Adrenal gland (tissue), 12 donors: ENCODE measurements around the gene PRSS21. TPM values are rescaled to one million over a fixed set of nuclear protein-coding genes. Genes with fewer than 3 reads are reported as not detected.

ENCODE experiments used
- DNase-seq, 7 donors: peaks; one replicate each; pipeline ENCODE4 v3.0.0-alpha.2; 2019 to 2020
- H3K27ac ChIP-seq, 5 donors: fragments of 200-600 bp; sonication (generic) in 4 of 5; 1 replicate in 3 of 5; 2 replicates in 2 of 5; pipeline versions ENCODE4 v1.5.1 to v1.8.0; 2016 to 2020; ENCODE audit warnings: mild to moderate bottlenecking in 1 of 5
- H3K27me3 ChIP-seq: fragments of 200-600 bp; 2 replicates; pipeline ENCODE4 v1.8.0; 2021
- H3K36me3 ChIP-seq, 2 donors: fragments of 200-600 bp; replicated peaks in 1 of 2; 1 replicate in 1 of 2; 2 replicates in 1 of 2; pipeline versions ENCODE4 v1.5.1 to v1.8.0; 2018 to 2022
- H3K4me1 ChIP-seq, 2 donors: fragments of 200-600 bp; replicated peaks in 1 of 2; 1 replicate in 1 of 2; 2 replicates in 1 of 2; pipeline versions ENCODE4 v1.5.1 to v1.8.0; 2018 to 2021
- H3K4me3 ChIP-seq, 4 donors: fragments of 200-600 bp; sonication (generic) in 3 of 4; one replicate each; pipeline ENCODE4 v1.5.1; 2016 to 2018
- H3K9me3 ChIP-seq, 3 donors: fragments of 200-600 bp; sonication (generic) in 1 of 3; replicated peaks in 1 of 3; 1 replicate in 2 of 3; 2 replicates in 1 of 3; pipeline versions ENCODE4 v1.5.1 to v1.8.0; 2016 to 2021
- CTCF ChIP-seq, 6 experiments: fragments of 450-650 bp in 4 of 6; fragments of 200-600 bp in 2 of 6; sonication (generic) in 1 of 6; IDR thresholded peaks; 1 replicate in 5 of 6; 2 replicates in 1 of 6; pipeline versions ENCODE4 v1.5.1 to v1.8.0; 2016 to 2021; ENCODE audit warnings: antibody characterized with exemption in 6 of 6, mild to moderate bottlenecking in 2 of 6, moderate library complexity in 1 of 6
- POLR2A ChIP-seq, 2 donors: fragments of 450-650 bp; IDR thresholded peaks; one replicate each; pipeline ENCODE4 v1.6.1; 2017; ENCODE audit warnings: antibody characterized with exemption in 2 of 2, mild to moderate bottlenecking in 2 of 2, moderate library complexity in 1 of 2
- WGBS, 4 donors: extraction: QIAGEN DNeasy Blood & Tissue Kit in 2 of 4; methylation state at CpG; one replicate each; pipeline versions ENCODE4 v1.1.5 to v1.1.7; 2013 to 2017; 5-methylcytosine and 5-hydroxymethylcytosine counted together
- intact Hi-C, 2 donors: fragments of 100-400 bp; cut with DNase I; formaldehyde crosslinking; loops; one replicate each; pipeline versions ENCODE4 v1.14.1 to v1.15.0; 2022 to 2023
- polyA plus RNA-seq, 3 donors: library from polyadenylated mRNA; stranded (reverse); fragments of 200-250 nt in 2 of 3; fragments of 350-450 nt in 1 of 3; fragmentation: Illumina TruSeq in 1 of 3; extraction: RNeasy Lipid Tissue Mini Kit (QIAGEN cat#74804) in 1 of 3; gene quantifications; one replicate each; pipeline ENCODE4 v1.2.3, GENCODE V29; 2013 to 2014
- total RNA-seq, 9 donors: library from RNA; depleted of rRNA in 4 of 9; stranded (reverse); fragments of >200 nt in 4 of 9; fragments of 120-200 nt in 1 of 9; fragmentation: NEBNext Ultra II Directional in 1 of 9; extraction: Animal tissue kit (Norgen Biotek cat#: 25700) in 1 of 9; gene quantifications; one replicate each; pipeline versions ENCODE4 v1.1.0 to v1.2.4, GENCODE V29; 2013 to 2023
- donor health status: healthy with polysubstance abuse.
- donor health status: Bipolar disorder and iron deficiency.
- donor health status: DM: yes; HTN: yes; CAD: no.
- donor health status: DM: no; HTN: no; CAD: no.
- donor health status: DM: no; HTN: no; CAD: no.
- donor health status: DM: yes; HTN: yes; CAD: no.

The PRSS21 gene
- total and polyA plus RNA-seq, 12 donors, result 0.20 to 2.6 (median 0.85) TPM; not detected in 6

- Histone ChIP-seq H3K4me1 (no peaks in the 10 kb centered on the region), H3K9me3 (no peaks in the 10 kb centered on the region), H3K36me3 (no peaks in the 10 kb centered on the region), H3K27me3 (peaks cover 16% of the 10 kb centered on the region), H3K4me3 (no peak within 1 kb of the TSS), H3K27ac (no peak within 1 kb of the TSS)
- no peak for DNase-seq
- no peak for TF ChIP-seq POLR2A (IDR thresholded peaks at IDR 0.05)
- no peak for TF ChIP-seq CTCF (IDR thresholded peaks at IDR 0.05)
- 8 to 12% (median 10%) methylated on average over 27 to 42 of the region's 42 CpGs for WGBS, 4 donors
- intact Hi-C loops, result no loop called here
Measured at GRCh38 chr16:2857451-2858244, 40.6 kb downstream of the PRSS21 start, which contains the start of gene PRSS22. Gene PRSS22, minus strand, starts transcription at chr16:2858170. Its CDS starts 66 bp downstream, at chr16:2858104.

GRCh38 chr16:2858245-2859025, 41.4 kb downstream of the PRSS21 start:
- peaks cover 16% of the 10 kb centered on the region for H3K27me3 ChIP-seq
- 11 to 24% (median 15%) methylated on average over 5 to 23 of the region's 23 CpGs for WGBS, 4 donors

GRCh38 chr16:2859686-2860265, 42.7 kb downstream of the PRSS21 start:
- Histone ChIP-seq H3K4me1 (no peaks in the 10 kb centered on the region), H3K9me3 (no peaks in the 10 kb centered on the region), H3K4me3 (no peak overlapping the region), H3K27me3 (peaks cover 16% of the 10 kb centered on the region), H3K27ac (no peak overlapping the region), H3K36me3 (no peaks in the 10 kb centered on the region)
- DNase-seq, result no peak
- TF ChIP-seq CTCF (IDR thresholded peaks at IDR 0.05) (no peak), POLR2A (IDR thresholded peaks at IDR 0.05) (no peak)
- 55 to 72% (median 65%) methylated on average over 5 to 10 of the region's 10 CpGs for WGBS, 4 donors
- intact Hi-C loops, result no loop called here

More at GRCh38 chr16:2858245-2859025, 41.4 kb downstream of the PRSS21 start:
- no peak for DNase-seq
- intact Hi-C loops, result no loop called here
- Histone ChIP-seq H3K27ac (no peak overlapping the region), H3K36me3 (no peaks in the 10 kb centered on the region), H3K9me3 (no peaks in the 10 kb centered on the region), H3K4me3 (no peak overlapping the region), H3K4me1 (no peaks in the 10 kb centered on the region)
- TF ChIP-seq POLR2A (IDR thresholded peaks at IDR 0.05), result no peak
- TF ChIP-seq CTCF (IDR thresholded peaks at IDR 0.05), result no peak
